ENCODE results near the gene NAALADL1. TPM values are rescaled to one million over a fixed set of nuclear protein-coding genes. Genes with fewer than 3 reads are reported as not detected.

The NAALADL1 gene
- total RNA-seq, result 10 to 100 TPM; 11.7 to 13.6 TPM

GRCh38 chr11:65058419-65059054, at the start of gene NAALADL1:
Gene NAALADL1, minus strand, starts transcription at chr11:65058553. Its CDS starts 32 bp downstream, at chr11:65058521.
- ATAC-seq (no peak), DNase-seq (no peak)
- Mint-ChIP-seq H3K4me1 (peaks cover 16% of the 10 kb centered on the region), H3K27ac (no peak within 1 kb of the TSS), H3K36me3 (ENCODE audit: low read depth) (no peaks in the 10 kb centered on the region), H3K4me3 (no peak within 1 kb of the TSS), H3K27me3 (no peaks in the 10 kb centered on the region), H3K9me3 (ENCODE audit: low read depth) (no peaks in the 10 kb centered on the region)
- ChIA-PET CTCF (interaction anchor here (1.0 kb wide), 1 partner anchor 44 kb away, joined by 4 read pairs; no protein-coding TSS in a partner anchor), POLR2A (no interaction called here)
- intact Hi-C loops (cut with DNase I, micrococcal nuclease), result no loop called here

GRCh38 chr11:65107751-65108468, 49.6 kb upstream of the NAALADL1 start:
- Mint-ChIP-seq H3K4me3 (no peak overlapping the region), H3K27ac (no peak overlapping the region)
- POLR2A ChIA-PET, result interaction anchor here (0.9 kb wide), 1 partner anchor 14 kb away, joined by 3 read pairs; the partner anchor contains the start of genes FAU and MRPL49

GRCh38 chr11:65107078-65107477, 48.7 kb upstream of the NAALADL1 start:
- ATAC-seq, result no peak
- no peak for DNase-seq
- Mint-ChIP-seq H3K27me3 (no peaks in the 10 kb centered on the region), H3K4me3 (no peak overlapping the region), H3K36me3 (ENCODE audit: low read depth) (peaks cover 7% of the 10 kb centered on the region), H3K4me1 (peaks cover 27% of the 10 kb centered on the region), H3K9me3 (ENCODE audit: low read depth) (no peaks in the 10 kb centered on the region), H3K27ac (no peak overlapping the region)
- ChIA-PET POLR2A (no interaction called here), CTCF (interaction anchor here (1.3 kb wide), 1 partner anchor 8 kb away, joined by 4 read pairs; no protein-coding TSS in a partner anchor)
- intact Hi-C loops (cut with DNase I, micrococcal nuclease), result no loop called here

More at GRCh38 chr11:65107751-65108468, 49.6 kb upstream of the NAALADL1 start:
- Mint-ChIP-seq H3K36me3 (ENCODE audit: low read depth) (peaks cover 7% of the 10 kb centered on the region), H3K4me1 (peaks cover 28% of the 10 kb centered on the region), H3K9me3 (ENCODE audit: low read depth) (no peaks in the 10 kb centered on the region), H3K27me3 (no peaks in the 10 kb centered on the region)
- intact Hi-C loops (cut with DNase I, micrococcal nuclease), result no loop called here
- no peak for DNase-seq
- CTCF ChIA-PET, result interaction anchor here (0.6 to 2.0 kb wide), 4 partner anchors 9 to 208 kb away, joined by 3 to 6 read pairs (median 4); partner anchors contain the start of gene ZNHIT2
- no peak for ATAC-seq

- DNase-seq (no peak), ATAC-seq (no peak)
- Mint-ChIP-seq H3K27me3 (no peaks in the 10 kb centered on the region), H3K4me3 (no peak overlapping the region), H3K9me3 (ENCODE audit: low read depth) (no peaks in the 10 kb centered on the region), H3K4me1 (peaks cover 7% of the 10 kb centered on the region), H3K36me3 (ENCODE audit: low read depth) (peaks cover 7% of the 10 kb centered on the region), H3K27ac (peak overlapping the region; percentile 2)
- CTCF ChIA-PET, result interaction anchor here (0.6 to 1.4 kb wide), 3 partner anchors 8 to 31 kb away, joined by 3 to 4 read pairs (median 3); no protein-coding TSS in a partner anchor
- intact Hi-C loops (cut with DNase I, micrococcal nuclease), result no loop called here
- POLR2A ChIA-PET, result no interaction called here
Measured at GRCh38 chr11:65104628-65105027, 46.3 kb upstream of the NAALADL1 start.

GRCh38 chr11:65103476-65103875, 45.1 kb upstream of the NAALADL1 start:
- intact Hi-C loops (cut with DNase I, micrococcal nuclease), result no loop called here
- CTCF ChIA-PET, result interaction anchor here (0.7 to 1.4 kb wide), 2 partner anchors 9 to 10 kb away, joined by 4 read pairs; no protein-coding TSS in a partner anchor
- Mint-ChIP-seq H3K27ac (no peak overlapping the region), H3K9me3 (ENCODE audit: low read depth) (no peaks in the 10 kb centered on the region), H3K36me3 (ENCODE audit: low read depth) (peaks cover 7% of the 10 kb centered on the region), H3K4me3 (no peak overlapping the region), H3K4me1 (peaks cover 10% of the 10 kb centered on the region), H3K27me3 (no peaks in the 10 kb centered on the region)
- ATAC-seq (no peak), DNase-seq (no peak)
- POLR2A ChIA-PET, result interaction anchor here (0.7 kb wide), 2 partner anchors 9 to 28 kb away, joined by 3 to 4 read pairs; no protein-coding TSS in a partner anchor

- peaks cover 11% of the 10 kb centered on the region for H3K36me3 Mint-ChIP-seq (ENCODE audit: low read depth)
- CTCF ChIA-PET, result interaction anchor here (0.6 to 2.0 kb wide), 4 partner anchors 8 to 311 kb away, joined by 3 to 5 read pairs (median 4); no protein-coding TSS in a partner anchor
- ATAC-seq (no peak), DNase-seq (no peak)
- H3K9me3 Mint-ChIP-seq (ENCODE audit: low read depth), result no peaks in the 10 kb centered on the region
- H3K4me1 Mint-ChIP-seq, result peaks cover 14% of the 10 kb centered on the region
- no peaks in the 10 kb centered on the region for H3K27me3 Mint-ChIP-seq
- H3K27ac Mint-ChIP-seq, result no peak overlapping the region
- H3K4me3 Mint-ChIP-seq, result no peak overlapping the region
- POLR2A ChIA-PET, result interaction anchor here (0.5 to 0.7 kb wide), 2 partner anchors 11 to 517 kb away, joined by 3 read pairs; no protein-coding TSS in a partner anchor
- intact Hi-C loops (cut with DNase I, micrococcal nuclease), result no loop called here
Measured at GRCh38 chr11:65102142-65103095, 44.1 kb upstream of the NAALADL1 start.

- ATAC-seq (no peak), DNase-seq (no peak)
- CTCF ChIA-PET, result interaction anchor here (0.6 to 7.5 kb wide), 6 partner anchors 10 to 25 kb away, joined by 3 to 56 read pairs (median 4); partner anchors contain the start of genes TM7SF2 and ZNHIT2
- Mint-ChIP-seq H3K27me3 (no peaks in the 10 kb centered on the region), H3K4me1 (peaks cover 11% of the 10 kb centered on the region), H3K27ac (no peak overlapping the region), H3K4me3 (no peak overlapping the region), H3K9me3 (ENCODE audit: low read depth) (no peaks in the 10 kb centered on the region), H3K36me3 (ENCODE audit: low read depth) (peaks cover 7% of the 10 kb centered on the region)
- POLR2A ChIA-PET, result no interaction called here
- intact Hi-C loops (cut with DNase I, micrococcal nuclease), result no loop called here
Measured at GRCh38 chr11:65100674-65101350, 42.5 kb upstream of the NAALADL1 start.

- ATAC-seq, result no peak
- H3K27ac Mint-ChIP-seq, result peak overlapping the region; percentile 25
Measured at GRCh38 chr11:65096926-65097325, 38.6 kb upstream of the NAALADL1 start.

GRCh38 chr11:65095974-65096806, 37.8 kb upstream of the NAALADL1 start, which contains the start of gene VPS51:
Gene VPS51, plus strand, starts transcription at chr11:65096214. Its CDS starts 37 bp downstream, at chr11:65096251.
- CTCF ChIA-PET, result interaction anchor here (0.9 to 7.5 kb wide), 3 partner anchors 13 to 70 kb away, joined by 3 to 56 read pairs (median 3); partner anchors contain the start of gene TM7SF2
- ATAC-seq (peak; percentile 98), DNase-seq (peak; percentile 93)
- Mint-ChIP-seq H3K27me3 (no peaks in the 10 kb centered on the region), H3K27ac (peak within 1 kb of the TSS; percentile 94), H3K36me3 (ENCODE audit: low read depth) (peaks cover 4% of the 10 kb centered on the region), H3K4me1 (peaks cover 12% of the 10 kb centered on the region), H3K9me3 (ENCODE audit: low read depth) (no peaks in the 10 kb centered on the region), H3K4me3 (peak within 1 kb of the TSS; percentile 92)
- intact Hi-C loops (cut with DNase I, micrococcal nuclease), result loop anchor here (1.0 kb wide), 11 partner anchors 12 to 317 kb away; partner anchors contain the start of genes CDCA5 (in 2 of the 2), SYVN1 (in 2 of the 2), TM7SF2 (in 2 of the 2) and ZFPL1 (in 2 of the 2)
- POLR2A ChIA-PET, result interaction anchor here (0.7 to 1.1 kb wide), 3 partner anchors 13 to 38 kb away, joined by 3 to 4 read pairs (median 3); partner anchors contain the start of gene SYVN1

More at GRCh38 chr11:65096926-65097325, 38.6 kb upstream of the NAALADL1 start:
- intact Hi-C loops (cut with DNase I, micrococcal nuclease), result loop anchor here (1.0 kb wide), 11 partner anchors 13 to 318 kb away; partner anchors contain the start of genes CDCA5 (in 2 of the 2), SYVN1 (in 2 of the 2), TM7SF2 (in 2 of the 2) and ZFPL1 (in 2 of the 2)
- ChIA-PET POLR2A (interaction anchor here (0.7 to 1.1 kb wide), 3 partner anchors 13 to 38 kb away, joined by 3 to 4 read pairs (median 3); partner anchors contain the start of gene SYVN1), CTCF (interaction anchor here (0.9 to 7.5 kb wide), 3 partner anchors 14 to 71 kb away, joined by 3 to 56 read pairs (median 3); partner anchors contain the start of gene TM7SF2)
- Mint-ChIP-seq H3K4me1 (peaks cover 12% of the 10 kb centered on the region), H3K27me3 (no peaks in the 10 kb centered on the region), H3K9me3 (ENCODE audit: low read depth) (no peaks in the 10 kb centered on the region), H3K36me3 (ENCODE audit: low read depth) (peaks cover 4% of the 10 kb centered on the region), H3K4me3 (peak overlapping the region; percentile 92)
- DNase-seq, result no peak
